Kidney tubule cell (primary cell): Measurements from ENCODE around the gene ERP44.
A peak's percentile ranks its signal among the peaks of the same experiment; 100 is the strongest.
"Not testable (repeated sequence)": the region's sequence is repeated elsewhere in the genome, so short reads cannot be mapped to it uniquely, and the experiment has no call there.

Source experiments
- DNase-seq: peaks from one replicate; pipeline ENCODE4 v3.0.0-alpha.2; 2018; ENCODE audit warnings: low spot score

ERP44 gene

DNA sequence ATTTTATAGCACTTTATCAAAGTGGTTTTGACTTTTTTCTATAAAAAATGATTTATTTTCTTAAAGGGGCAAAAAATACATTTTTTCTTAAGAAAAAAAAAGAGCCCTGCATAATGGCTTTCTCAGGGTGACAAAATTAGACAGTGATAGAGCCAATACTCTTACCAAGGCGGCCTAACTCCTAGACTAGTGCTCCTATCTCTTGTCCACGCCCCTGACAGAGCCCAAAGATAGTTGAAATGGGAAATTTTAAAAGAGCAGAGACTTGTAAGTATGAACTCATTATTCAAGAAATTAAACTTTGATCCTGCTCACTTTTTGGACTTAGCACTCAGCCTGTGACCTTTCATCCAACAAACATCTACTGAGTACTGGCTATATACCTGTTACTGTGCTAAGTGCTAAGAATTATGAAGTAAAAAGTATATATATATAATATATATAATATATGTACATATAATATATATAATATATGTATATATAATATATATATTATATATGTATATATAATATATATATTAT lies 1.4 kb upstream of the ERP44 start:
- DNase-seq = peak; percentile 16

- no peak for DNase-seq
Observed at GRCh38 chr9:100099722-100100042, 882 bp upstream of the ERP44 start.

GRCh38 chr9:100098046-100098886 lies 534 bp downstream of the ERP44 start:
- peak; percentile 85 for DNase-seq

DNA sequence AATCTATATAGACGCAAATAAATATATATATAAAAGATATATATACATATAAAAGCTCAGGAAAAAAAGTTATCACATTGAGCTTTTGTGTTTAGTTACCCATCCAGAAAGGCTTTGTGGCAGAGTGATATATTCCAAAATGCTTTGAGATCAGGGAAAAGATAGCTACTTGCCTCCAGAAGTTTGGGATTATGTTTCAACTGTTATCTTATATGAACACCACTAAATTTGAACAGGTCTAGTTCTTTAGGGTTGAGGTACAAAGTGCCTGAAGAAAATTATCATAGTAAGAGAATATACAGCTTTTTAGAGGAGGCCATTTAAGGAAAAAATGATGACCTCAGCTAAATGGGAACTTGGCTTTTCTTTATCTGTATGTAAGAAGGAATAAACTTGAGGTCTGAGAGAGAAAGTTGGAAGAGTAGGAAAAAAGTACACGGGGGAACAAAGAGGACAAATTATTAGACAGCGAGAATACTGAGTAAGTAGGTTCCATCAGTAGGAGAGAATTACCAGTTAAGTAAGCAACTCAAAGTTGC lies 2.4 kb downstream of the ERP44 start:
- DNase-seq = no peak

GRCh38 chr9:100094411-100094810 lies 4.4 kb downstream of the ERP44 start:
- not testable (repeated sequence) for DNase-seq

DNA sequence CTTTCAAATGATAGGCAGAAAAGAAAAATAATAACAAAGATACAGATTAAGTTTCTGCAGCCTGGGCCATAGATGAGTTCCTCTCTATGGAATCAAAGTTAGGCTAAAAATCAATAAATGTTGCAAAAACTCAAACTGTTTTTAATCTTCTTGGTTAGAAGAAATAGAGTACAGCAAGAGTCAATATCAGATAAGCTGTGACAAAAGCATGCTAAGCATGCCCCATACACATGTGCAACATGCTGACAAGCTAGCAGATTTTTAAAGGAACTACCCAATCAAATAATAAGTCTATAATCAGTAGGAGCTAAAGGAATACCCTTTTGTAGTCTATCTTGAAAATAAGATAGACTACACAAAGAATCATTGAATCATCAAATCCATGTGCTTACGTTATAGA lies 6.7 kb downstream of the ERP44 start:
- no peak for DNase-seq

DNA sequence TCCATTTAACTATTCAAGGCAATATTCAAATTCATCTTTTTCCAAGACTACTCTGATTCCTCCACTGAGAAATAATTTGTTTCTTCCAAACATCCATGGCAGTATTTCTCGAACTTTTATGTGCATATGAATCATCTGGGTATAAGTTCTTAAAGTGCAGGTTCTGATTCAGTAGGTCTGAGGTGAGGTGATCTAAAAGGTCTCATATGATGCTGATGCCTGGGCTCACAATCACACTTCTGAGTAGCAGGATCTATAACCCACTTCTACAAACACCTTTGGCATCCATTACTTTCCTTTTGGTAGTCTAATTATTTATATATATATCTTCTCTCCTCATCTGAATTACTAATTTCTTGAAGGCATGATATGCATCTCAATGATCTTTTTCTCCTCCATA lies 7.2 kb downstream of the ERP44 start:
- DNase-seq = no peak

DNA sequence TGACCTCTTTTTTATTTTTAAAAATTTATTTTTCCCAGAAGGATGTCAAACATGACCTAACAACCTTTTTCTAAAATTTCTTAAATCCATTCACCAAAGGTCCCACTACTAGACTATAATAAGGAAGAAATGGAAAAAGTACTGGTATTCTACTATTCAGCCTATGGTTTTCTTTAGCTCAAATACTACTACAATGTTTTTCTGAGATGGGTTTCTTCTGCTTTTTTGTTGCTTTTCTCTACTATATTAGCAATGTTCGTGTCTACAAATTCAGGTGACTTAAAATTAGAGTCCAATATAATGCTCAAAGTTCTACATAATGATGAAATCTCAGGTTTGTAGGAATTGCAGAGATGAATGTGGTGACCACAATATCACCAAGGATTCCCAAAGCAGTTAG lies 7.9 kb downstream of the ERP44 start:
- no peak for DNase-seq

GRCh38 chr9:100088202-100088601 lies 10.6 kb downstream of the ERP44 start:
- peak; percentile 61 for DNase-seq

GRCh38 chr9:100087218-100087617 lies 11.6 kb downstream of the ERP44 start:
- DNase-seq = peak; percentile 62

DNA sequence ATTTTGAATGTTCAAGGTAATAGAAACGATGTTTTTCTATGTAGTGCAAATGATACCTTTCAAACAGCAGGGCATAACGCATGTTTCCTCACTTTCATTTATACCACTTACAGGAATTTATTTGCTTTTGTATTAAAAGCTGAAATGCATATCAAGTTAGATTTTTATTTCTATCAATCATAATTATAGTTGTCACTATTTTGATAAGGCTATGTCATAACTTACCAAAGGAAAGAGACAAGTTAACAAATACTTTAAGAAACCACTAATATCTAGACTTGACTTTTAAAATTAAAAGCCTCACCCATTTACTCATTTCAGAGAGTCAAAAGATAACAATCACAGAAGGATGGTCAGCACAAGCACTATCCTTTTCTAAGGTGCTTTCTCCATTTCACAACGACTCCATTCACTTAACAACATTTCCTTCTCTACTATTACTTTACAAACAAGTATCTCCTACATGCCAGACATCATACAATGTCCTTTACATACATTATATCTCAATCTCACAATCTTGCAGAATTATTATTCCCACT lies 12.6 kb downstream of the ERP44 start:
- DNase-seq = no peak

GRCh38 chr9:100084734-100085133 lies 14.1 kb downstream of the ERP44 start:
- no peak for DNase-seq

GRCh38 chr9:100084128-100084453 lies 14.7 kb downstream of the ERP44 start:
- DNase-seq = no peak

DNA sequence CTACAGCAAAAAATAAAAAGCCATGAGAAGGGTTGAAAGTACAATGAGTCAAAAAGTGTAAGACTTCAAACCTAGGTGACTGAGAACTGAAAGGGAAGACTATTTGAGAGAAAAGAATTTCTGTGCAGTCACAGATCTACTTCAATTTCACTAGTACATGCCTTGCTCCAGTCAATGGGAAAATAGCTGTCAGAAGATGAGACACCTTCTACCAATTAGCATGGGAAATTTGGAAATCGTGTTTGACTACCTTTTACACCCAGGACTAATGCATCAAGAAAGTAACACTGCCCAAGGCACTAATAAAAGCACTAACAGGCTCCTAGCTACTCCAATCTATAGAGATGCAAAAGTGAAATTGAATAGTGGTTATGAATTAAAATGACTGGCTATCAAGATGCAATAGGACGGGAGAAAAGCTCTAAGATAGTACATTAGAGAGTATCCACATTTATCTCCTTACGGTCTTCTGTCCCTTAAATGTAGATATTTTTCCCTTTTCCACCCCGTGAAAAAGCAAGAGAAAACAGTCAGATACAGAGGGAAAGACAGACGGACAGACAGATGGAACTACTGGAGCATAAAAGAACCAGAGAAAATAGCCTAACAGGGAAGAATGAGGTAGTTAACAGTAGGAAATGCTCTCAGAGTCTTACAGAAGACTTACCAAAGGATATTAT lies 15.2 kb downstream of the ERP44 start:
- no peak for DNase-seq

DNA sequence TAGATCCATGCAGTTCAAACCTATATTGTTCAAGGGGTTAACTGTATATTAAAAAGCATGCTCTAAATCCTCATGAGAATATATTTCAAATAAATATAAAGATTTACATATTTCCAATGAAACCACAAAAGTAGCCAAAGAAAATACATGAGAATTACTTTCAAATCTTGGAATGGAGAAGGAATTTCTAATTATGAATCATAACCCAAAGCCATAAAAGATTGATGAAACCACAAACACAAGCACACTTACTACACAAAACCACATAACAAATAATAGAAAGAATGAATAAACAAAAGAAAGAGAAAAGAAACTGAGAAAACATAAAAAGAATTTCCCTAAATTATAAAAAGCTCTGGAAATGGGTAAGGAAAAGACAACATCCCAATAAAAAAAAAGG lies 16.0 kb downstream of the ERP44 start:
- no peak for DNase-seq

DNA sequence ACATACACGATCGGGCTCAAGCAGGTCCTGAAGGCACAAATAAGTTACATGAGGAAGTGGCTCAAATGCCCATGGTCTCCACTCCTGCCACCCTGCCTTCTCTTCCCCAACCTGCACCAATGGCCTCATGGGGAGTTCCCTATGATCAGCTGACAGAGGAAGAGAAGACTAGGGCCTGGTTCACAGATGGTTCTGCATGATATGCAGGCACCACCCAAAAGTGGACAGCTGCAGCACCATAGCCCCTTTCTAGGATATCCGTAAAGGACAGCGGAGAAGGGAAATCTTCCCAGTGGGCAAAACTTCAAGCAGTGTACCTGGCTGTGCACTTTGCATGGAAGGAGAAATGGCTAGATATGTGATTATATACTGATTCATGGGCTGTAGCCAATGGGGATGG lies 22.5 kb downstream of the ERP44 start:
- DNase-seq = not testable (repeated sequence)

DNA sequence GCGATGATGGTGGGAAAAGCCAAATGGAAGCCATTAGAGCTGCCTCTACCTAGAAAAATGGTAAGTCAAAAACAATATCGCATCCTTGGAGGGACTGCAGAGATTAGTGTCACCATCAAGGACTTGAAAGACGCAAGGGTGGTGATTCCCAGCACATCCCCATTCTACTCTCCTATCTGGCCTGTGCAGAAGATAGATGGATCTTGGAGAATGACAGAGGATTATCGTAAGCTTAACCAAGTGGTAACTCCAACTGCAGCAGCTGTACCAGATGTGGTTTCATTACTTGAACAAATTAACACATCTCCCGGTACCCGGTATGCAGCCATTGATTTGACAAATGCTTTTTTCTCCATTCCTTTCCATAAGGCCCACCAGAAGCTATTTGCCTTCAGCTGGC lies 23.8 kb downstream of the ERP44 start:
- no peak for DNase-seq

DNA sequence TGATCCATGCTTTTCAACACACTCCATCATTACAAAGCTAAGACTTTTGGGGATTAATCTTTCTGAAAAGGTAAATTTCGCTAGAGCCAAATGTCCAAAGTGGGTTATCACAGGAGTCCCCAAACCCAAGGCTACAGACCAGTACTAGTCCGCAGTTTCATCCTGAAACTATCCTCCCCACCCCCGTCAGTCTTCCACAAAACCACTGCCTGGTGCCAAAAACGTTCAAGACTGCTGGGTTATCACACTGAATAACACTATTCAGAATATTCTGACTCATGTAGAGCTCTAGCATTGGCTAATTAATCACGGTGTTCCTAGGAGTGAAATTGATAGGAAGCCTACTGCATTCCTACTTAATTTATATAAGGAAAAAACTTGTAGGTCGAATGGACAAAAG lies 24.7 kb downstream of the ERP44 start:
- no peak for DNase-seq

GRCh38 chr9:100072805-100073204 lies 26.0 kb downstream of the ERP44 start:
- DNase-seq = no peak

DNA sequence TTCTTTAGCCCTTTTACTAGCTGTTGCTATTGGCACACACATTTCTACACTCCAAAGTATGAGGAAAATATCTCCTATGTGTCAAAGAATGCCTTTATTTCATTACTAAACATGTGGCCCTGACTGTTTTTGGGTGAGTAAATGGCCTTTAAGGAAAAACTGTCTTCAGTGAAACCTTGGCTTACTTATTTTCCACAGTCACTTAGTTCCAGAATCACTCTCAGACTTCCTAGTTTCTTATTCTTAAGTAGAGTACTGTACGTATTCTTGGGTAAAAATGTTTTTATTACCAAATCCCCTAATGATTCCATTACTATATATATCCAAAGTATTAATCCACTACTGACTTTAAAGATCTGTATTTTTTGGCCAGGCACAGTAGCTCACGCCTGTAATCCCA lies 27.5 kb downstream of the ERP44 start:
- no peak for DNase-seq

- no peak for DNase-seq
Observed at GRCh38 chr9:100070104-100071041, 28.4 kb downstream of the ERP44 start.

DNA sequence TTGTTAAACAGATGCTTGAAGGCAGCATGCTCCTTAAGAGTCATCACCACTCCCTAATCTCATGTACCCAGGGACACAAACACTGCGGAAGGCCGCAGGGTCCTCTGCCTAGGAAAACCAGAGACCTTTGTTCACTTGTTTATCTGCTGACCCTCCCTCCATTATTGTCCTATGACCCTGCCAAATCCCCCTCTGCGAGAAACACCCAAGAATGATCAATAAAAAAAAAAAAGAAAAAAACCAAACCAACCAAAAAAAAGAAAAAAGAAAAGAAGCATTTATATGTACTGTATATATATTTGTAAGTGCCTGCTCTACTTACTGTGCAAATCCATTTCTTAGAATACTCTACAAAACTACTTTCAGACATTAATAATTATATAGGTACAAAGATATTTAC lies 29.7 kb downstream of the ERP44 start:
- DNase-seq = not testable (repeated sequence)
